ENCODE data around the gene ADAMTS9. TPM values are rescaled to one million over a fixed set of nuclear protein-coding genes. Genes with fewer than 3 reads are reported as not detected.
A peak's percentile ranks its signal among the peaks of the same experiment; 100 is the strongest.

The ADAMTS9 gene
- total RNA-seq, 1 donor from 2014 or later = 261 TPM

- H3K4me1 Mint-ChIP-seq (ENCODE audit: unreplicated experiment) = peaks cover 47% of the 10 kb centered on the region
- TF ChIP-seq CTCF (IDR thresholded peaks at IDR 0.05; ENCODE audit: unreplicated experiment) = no peak
- DNase-seq (ENCODE audit: low spot score) = peak; percentile 44
- H3K27ac Mint-ChIP-seq (ENCODE audit: unreplicated experiment) = peak overlapping the region; percentile 98
- peaks cover 3% of the 10 kb centered on the region for H3K27me3 Mint-ChIP-seq (ENCODE audit: unreplicated experiment)
- no peaks in the 10 kb centered on the region for H3K9me3 Mint-ChIP-seq (ENCODE audit: unreplicated experiment)
- peak overlapping the region; percentile 80 for H3K4me3 Mint-ChIP-seq (ENCODE audit: unreplicated experiment)
- H3K36me3 Mint-ChIP-seq (ENCODE audit: low read depth, unreplicated experiment) = peaks cover 78% of the 10 kb centered on the region
These were observed 70.8 kb downstream of the ADAMTS9 start for GRCh38 chr3:64616953-64617352.

GRCh38 chr3:64612916-64613526 is 74.8 kb downstream of the ADAMTS9 start:
- Mint-ChIP-seq H3K9me3 (ENCODE audit: unreplicated experiment) (no peaks in the 10 kb centered on the region), H3K4me3 (ENCODE audit: unreplicated experiment) (peak overlapping the region; percentile 62), H3K4me1 (ENCODE audit: unreplicated experiment) (peaks cover 37% of the 10 kb centered on the region), H3K27me3 (ENCODE audit: unreplicated experiment) (peaks cover 6% of the 10 kb centered on the region), H3K27ac (ENCODE audit: unreplicated experiment) (no peak overlapping the region), H3K36me3 (ENCODE audit: low read depth, unreplicated experiment) (peaks cover 68% of the 10 kb centered on the region)
- DNase-seq (ENCODE audit: low spot score) = no peak
- no peak for TF ChIP-seq CTCF (IDR thresholded peaks at IDR 0.05; ENCODE audit: unreplicated experiment)

- H3K4me1 Mint-ChIP-seq (ENCODE audit: unreplicated experiment) = peaks cover 31% of the 10 kb centered on the region
- no peak for DNase-seq (ENCODE audit: low spot score)
- H3K36me3 Mint-ChIP-seq (ENCODE audit: low read depth, unreplicated experiment) = peaks cover 68% of the 10 kb centered on the region
- peaks cover 6% of the 10 kb centered on the region for H3K27me3 Mint-ChIP-seq (ENCODE audit: unreplicated experiment)
- no peak for TF ChIP-seq CTCF (IDR thresholded peaks at IDR 0.05; ENCODE audit: unreplicated experiment)
- peak overlapping the region; percentile 15 for H3K4me3 Mint-ChIP-seq (ENCODE audit: unreplicated experiment)
- no peaks in the 10 kb centered on the region for H3K9me3 Mint-ChIP-seq (ENCODE audit: unreplicated experiment)
- peak overlapping the region; percentile 10 for H3K27ac Mint-ChIP-seq (ENCODE audit: unreplicated experiment)
These were observed 75.5 kb downstream of the ADAMTS9 start for GRCh38 chr3:64612082-64612860.

GRCh38 chr3:64608741-64609140 is 79.1 kb downstream of the ADAMTS9 start:
- peaks cover 12% of the 10 kb centered on the region for H3K4me1 Mint-ChIP-seq (ENCODE audit: unreplicated experiment)
- no peaks in the 10 kb centered on the region for H3K9me3 Mint-ChIP-seq (ENCODE audit: unreplicated experiment)
- peaks cover 62% of the 10 kb centered on the region for H3K36me3 Mint-ChIP-seq (ENCODE audit: low read depth, unreplicated experiment)
- no peak for TF ChIP-seq CTCF (IDR thresholded peaks at IDR 0.05; ENCODE audit: unreplicated experiment)
- no peak for DNase-seq (ENCODE audit: low spot score)
- H3K27me3 Mint-ChIP-seq (ENCODE audit: unreplicated experiment) = peaks cover 2% of the 10 kb centered on the region
- H3K4me3 Mint-ChIP-seq (ENCODE audit: unreplicated experiment) = no peak overlapping the region
- no peak overlapping the region for H3K27ac Mint-ChIP-seq (ENCODE audit: unreplicated experiment)

- no peak overlapping the region for H3K27ac Mint-ChIP-seq (ENCODE audit: unreplicated experiment)
- peaks cover 62% of the 10 kb centered on the region for H3K36me3 Mint-ChIP-seq (ENCODE audit: low read depth, unreplicated experiment)
- peaks cover 4% of the 10 kb centered on the region for H3K27me3 Mint-ChIP-seq (ENCODE audit: unreplicated experiment)
- peaks cover 19% of the 10 kb centered on the region for H3K4me1 Mint-ChIP-seq (ENCODE audit: unreplicated experiment)
- no peak for TF ChIP-seq CTCF (IDR thresholded peaks at IDR 0.05; ENCODE audit: unreplicated experiment)
- H3K4me3 Mint-ChIP-seq (ENCODE audit: unreplicated experiment) = peak overlapping the region; percentile 37
- no peak for DNase-seq (ENCODE audit: low spot score)
- H3K9me3 Mint-ChIP-seq (ENCODE audit: unreplicated experiment) = no peaks in the 10 kb centered on the region
These were observed 80.7 kb downstream of the ADAMTS9 start for GRCh38 chr3:64607032-64607551.

Measured in endothelial cell (in vitro differentiated cells).